Astrocyte (in vitro differentiated cells and primary cell): ENCODE data around the gene OVOL2.

Source experiments
- EZH2 ChIP-seq: IDR thresholded peaks from 2 replicates; pipeline ENCODE4 v1.6.1; 2012; ENCODE audit warnings: mild to moderate bottlenecking, low read length, inconsistent platforms; ENCODE audit not compliant: insufficient read depth
- TF ChIP-seq, protein P1 (sequence below): IDR thresholded peaks from 2 replicates; pipeline ENCODE4 v1.5.1; 2011; ENCODE audit warnings: low read depth, mild to moderate bottlenecking, inconsistent platforms, low read length, moderate library complexity; ENCODE audit not compliant: insufficient read depth

DNA sequence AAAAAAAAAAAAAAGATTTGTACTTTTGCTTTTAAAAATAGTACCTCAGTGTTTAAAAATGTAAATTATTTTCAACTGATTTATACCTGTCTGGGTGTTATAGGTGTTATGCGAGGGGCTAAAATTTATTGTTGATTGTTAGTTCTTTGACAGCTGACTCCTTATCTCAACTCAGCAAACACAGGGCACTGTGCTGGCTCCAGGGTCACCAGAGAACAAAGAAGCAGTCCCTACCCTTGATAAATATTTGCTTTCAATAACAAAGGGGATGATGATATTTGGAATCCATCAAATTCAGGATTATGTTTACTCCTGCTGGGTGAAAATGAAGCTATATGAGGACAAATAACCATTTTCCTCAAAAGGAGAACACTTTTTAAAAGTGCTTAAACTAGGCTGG is 45.8 kb upstream of the OVOL2 start:
- TF ChIP-seq, protein P1, sequence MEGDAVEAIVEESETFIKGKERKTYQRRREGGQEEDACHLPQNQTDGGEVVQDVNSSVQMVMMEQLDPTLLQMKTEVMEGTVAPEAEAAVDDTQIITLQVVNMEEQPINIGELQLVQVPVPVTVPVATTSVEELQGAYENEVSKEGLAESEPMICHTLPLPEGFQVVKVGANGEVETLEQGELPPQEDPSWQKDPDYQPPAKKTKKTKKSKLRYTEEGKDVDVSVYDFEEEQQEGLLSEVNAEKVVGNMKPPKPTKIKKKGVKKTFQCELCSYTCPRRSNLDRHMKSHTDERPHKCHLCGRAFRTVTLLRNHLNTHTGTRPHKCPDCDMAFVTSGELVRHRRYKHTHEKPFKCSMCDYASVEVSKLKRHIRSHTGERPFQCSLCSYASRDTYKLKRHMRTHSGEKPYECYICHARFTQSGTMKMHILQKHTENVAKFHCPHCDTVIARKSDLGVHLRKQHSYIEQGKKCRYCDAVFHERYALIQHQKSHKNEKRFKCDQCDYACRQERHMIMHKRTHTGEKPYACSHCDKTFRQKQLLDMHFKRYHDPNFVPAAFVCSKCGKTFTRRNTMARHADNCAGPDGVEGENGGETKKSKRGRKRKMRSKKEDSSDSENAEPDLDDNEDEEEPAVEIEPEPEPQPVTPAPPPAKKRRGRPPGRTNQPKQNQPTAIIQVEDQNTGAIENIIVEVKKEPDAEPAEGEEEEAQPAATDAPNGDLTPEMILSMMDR: no peak
- no peak for TF ChIP-seq EZH2
